HCT116 (cell line): ENCODE measurements around the gene TNKS2.

Experiments
- ATF3 ChIP-seq: IDR thresholded peaks from 2 replicates; pipeline ENCODE4 v1.6.1; 2012
- CEBPB ChIP-seq: IDR thresholded peaks from 2 replicates; pipeline ENCODE4 v1.6.1; 2012; ENCODE audit warnings: low read depth
- CTCF ChIP-seq, 3 experiments: fragments of 200-600 bp in 1 of 3; sonication (generic) in 1 of 3; IDR thresholded peaks in 2 of 3; conservative IDR thresholded peaks in 1 of 3; 2 replicates each; pipeline ENCODE4 v1.5.1; 2012 to 2017; ENCODE audit warnings: low read depth in 2 of 3, low read length in 2 of 3, antibody characterized with exemption in 1 of 3, borderline replicate concordance in 1 of 3, control low read depth in 1 of 3, mild to moderate bottlenecking in 1 of 3, mixed read lengths in 1 of 3, mixed run types in 1 of 3, moderate library complexity in 1 of 3; ENCODE audit not compliant: insufficient read depth in 1 of 3
- EGR1 ChIP-seq: IDR thresholded peaks from 2 replicates; pipeline ENCODE4 v1.6.1; 2012; ENCODE audit warnings: low read depth
- ELF1 ChIP-seq: IDR thresholded peaks from 2 replicates; pipeline ENCODE4 v1.6.1; 2012; ENCODE audit warnings: low read depth, borderline replicate concordance
- EZH2 ChIP-seq: fragments of 200-600 bp; sonication (generic); IDR thresholded peaks from 2 replicates; pipeline ENCODE4 v1.6.1; 2017; ENCODE audit warnings: antibody characterized with exemption, mixed run types
- MAX ChIP-seq: IDR thresholded peaks from 2 replicates; pipeline ENCODE4 v1.6.1; 2012
- POLR2A ChIP-seq: IDR thresholded peaks from 2 replicates; pipeline ENCODE4 v1.7.0; 2011; ENCODE audit warnings: borderline replicate concordance; ENCODE audit not compliant: insufficient read depth, insufficient read length; ENCODE audit errors: extremely low read depth
- POLR2AphosphoS5 ChIP-seq: IDR thresholded peaks from 2 replicates; pipeline ENCODE4 v1.6.1; 2011; ENCODE audit warnings: mild to moderate bottlenecking, low read depth, low read length, moderate library complexity
- SIN3A ChIP-seq: IDR thresholded peaks from 2 replicates; pipeline ENCODE4 v1.6.1; 2012; ENCODE audit warnings: low read depth
- ZFX ChIP-seq: fragments of 450-650 bp; IDR thresholded peaks from 2 replicates; pipeline ENCODE4 v1.6.1; 2017

GRCh38 chr10:91788527-91788926 is 9.7 kb upstream of the TNKS2 start:
- TF ChIP-seq CTCF (IDR thresholded peaks at IDR 0.05 in 2 of 3, conservative IDR thresholded peaks at IDR 0.05 in 1 of 3; ENCODE audit: borderline replicate concordance in 1 of 3, insufficient read depth in 1 of 3, low read depth in 2 of 3, low read length in 2 of 3) (no peak), ELF1 (no peak), ZFX (no peak), ATF3 (no peak), EZH2 (no peak), POLR2AphosphoS5 (no peak), MAX (no peak), SIN3A (no peak), POLR2A (no peak), CEBPB (no peak), EGR1 (no peak)
